ENCODE results near the gene TNIK.

Gene TNIK

DNA sequence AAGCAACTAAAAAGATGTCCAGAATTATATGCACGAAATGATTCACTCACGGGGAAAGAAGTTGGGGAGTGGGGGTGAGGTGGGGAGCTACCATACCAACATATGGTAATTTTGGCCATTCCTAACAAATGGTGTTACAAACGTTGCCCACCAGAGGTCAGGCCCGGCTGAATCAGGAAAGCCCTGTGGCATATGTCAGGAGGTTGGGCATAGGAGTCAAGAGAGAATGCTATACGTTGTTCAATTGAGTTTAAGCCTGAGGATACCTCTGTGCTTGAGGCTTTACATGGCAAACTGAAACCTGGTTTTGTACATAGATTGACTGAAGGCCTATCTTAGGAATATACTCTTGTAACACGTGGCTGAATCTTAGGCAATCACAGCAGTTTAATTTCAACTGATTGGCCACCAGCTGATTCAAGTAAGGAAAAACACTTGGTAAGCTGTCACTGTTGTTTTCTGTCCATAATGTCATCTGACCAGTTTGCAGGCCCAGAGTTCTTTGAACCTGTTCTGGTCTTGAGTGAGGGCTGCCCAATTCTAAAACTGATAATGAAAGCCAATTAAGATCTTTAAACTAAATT lies 410.3 kb downstream of the TNIK start:
- no peak overlapping the region for H3K27ac ChIP-seq
- TF ChIP-seq, protein P1, sequence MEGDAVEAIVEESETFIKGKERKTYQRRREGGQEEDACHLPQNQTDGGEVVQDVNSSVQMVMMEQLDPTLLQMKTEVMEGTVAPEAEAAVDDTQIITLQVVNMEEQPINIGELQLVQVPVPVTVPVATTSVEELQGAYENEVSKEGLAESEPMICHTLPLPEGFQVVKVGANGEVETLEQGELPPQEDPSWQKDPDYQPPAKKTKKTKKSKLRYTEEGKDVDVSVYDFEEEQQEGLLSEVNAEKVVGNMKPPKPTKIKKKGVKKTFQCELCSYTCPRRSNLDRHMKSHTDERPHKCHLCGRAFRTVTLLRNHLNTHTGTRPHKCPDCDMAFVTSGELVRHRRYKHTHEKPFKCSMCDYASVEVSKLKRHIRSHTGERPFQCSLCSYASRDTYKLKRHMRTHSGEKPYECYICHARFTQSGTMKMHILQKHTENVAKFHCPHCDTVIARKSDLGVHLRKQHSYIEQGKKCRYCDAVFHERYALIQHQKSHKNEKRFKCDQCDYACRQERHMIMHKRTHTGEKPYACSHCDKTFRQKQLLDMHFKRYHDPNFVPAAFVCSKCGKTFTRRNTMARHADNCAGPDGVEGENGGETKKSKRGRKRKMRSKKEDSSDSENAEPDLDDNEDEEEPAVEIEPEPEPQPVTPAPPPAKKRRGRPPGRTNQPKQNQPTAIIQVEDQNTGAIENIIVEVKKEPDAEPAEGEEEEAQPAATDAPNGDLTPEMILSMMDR (IDR thresholded peaks at IDR 0.05) = peak; percentile 77
- no peak for TF ChIP-seq ZFX (IDR thresholded peaks at IDR 0.05; ENCODE audit: borderline replicate concordance)

DNA sequence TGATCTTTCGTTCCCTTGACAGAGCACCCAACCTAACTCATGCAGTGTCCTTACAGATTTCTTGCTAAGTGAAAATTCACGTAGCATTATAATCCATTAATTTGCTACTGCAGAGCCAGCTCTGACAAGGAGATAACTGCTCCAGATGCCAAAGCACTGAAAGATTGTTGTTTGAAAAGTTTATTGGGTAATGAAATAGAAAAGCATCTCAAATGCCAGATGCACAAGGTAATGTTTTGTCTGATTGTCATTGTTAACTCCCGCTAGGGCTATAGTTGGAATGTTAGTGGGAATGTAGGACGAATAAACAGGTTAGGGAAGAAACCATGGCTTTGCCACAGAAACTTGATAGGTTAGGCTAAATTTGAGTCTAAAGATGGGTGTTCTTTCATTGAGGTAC lies 413.4 kb downstream of the TNIK start:
- TF ChIP-seq, protein P1 (IDR thresholded peaks at IDR 0.05) = no peak
- no peak for TF ChIP-seq ZFX (IDR thresholded peaks at IDR 0.05; ENCODE audit: borderline replicate concordance)
- no peak overlapping the region for H3K27ac ChIP-seq

DNA sequence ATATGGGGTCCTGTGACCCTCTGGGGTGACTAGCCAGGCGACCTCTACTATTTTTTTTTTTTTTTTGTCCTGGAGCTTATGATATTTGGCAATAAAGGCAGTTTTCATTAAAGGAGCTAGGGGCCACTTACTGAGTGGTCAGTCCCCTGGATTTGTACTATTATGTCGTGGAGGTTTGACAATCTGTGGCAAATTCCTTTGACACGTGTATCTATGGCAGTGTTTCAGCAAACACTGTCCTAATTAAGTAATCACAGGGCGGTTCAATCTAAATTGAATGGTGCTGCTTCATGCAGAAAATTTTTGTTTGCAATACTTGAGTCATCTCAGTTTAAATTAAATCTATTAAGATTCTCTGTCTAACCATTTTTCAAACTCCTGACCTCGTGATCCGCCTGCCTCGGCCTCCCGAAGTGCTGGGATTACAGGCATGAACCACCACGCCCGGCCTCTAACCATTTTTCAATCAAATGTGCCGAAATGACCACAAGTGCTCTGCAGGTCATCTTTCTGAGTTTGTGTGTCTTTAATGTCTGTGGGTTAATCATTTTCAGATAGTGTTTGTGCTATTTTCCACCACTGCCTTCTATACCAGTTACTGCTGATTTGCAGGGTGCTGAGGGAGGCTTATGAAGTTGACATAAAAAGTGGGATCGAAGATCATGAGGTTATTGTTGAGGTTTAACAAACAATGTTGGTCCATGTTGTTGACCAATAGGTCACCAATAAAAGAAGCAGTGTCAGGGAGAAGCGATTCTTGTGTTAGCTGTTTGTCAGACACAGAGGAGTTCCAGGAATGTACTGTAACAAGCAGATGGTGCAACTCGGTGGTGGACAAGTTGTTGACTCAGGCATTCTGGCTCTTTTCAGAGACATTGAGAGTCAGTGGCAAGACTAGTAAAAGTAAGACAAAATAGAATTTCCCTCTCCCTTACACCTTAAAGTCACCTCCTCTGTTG lies 415.1 kb downstream of the TNIK start:
- no peak for TF ChIP-seq ZFX (IDR thresholded peaks at IDR 0.05; ENCODE audit: borderline replicate concordance)
- TF ChIP-seq, protein P1 (IDR thresholded peaks at IDR 0.05) = no peak
- H3K27ac ChIP-seq = no peak overlapping the region

DNA sequence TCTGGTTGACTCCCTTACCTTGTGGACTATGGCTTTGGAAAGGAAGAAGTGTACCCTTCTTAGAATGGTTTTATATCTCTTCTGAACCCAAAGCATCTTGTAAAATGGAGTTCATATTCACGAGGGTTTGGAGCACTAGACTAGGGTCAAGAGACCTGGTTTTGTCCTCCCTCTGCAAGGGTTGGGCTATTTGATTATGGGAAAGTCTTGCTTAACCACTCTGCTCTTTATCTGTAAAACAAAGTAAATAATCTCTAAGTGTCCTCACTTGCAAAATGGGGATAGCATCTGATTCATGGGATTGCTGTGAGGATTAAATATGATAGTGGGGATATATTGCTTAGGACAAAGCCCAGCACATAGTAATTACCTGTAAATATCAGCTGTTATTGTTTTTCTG lies 415.8 kb downstream of the TNIK start:
- no peak for TF ChIP-seq ZFX (IDR thresholded peaks at IDR 0.05; ENCODE audit: borderline replicate concordance)
- TF ChIP-seq, protein P1 (IDR thresholded peaks at IDR 0.05) = no peak
- H3K27ac ChIP-seq = no peak overlapping the region

DNA sequence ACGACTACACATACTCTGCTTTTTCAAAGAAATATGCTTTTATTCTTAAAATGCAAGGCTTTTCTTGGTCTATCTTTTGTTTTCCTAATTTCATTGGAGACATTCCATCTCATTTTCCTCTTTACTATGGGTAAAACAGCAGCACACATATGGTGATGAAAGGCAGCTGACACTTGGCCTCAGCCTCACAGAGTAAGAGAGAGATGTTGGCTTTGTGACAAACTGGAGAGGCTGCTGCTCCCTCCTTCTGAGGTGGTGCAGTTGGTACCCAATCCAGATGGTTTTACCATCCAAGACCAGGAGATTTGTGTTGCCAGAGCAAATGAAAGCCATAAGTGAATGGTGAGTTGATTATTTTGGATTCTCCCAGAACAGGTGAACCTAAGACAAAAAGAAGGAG lies 420.5 kb downstream of the TNIK start:
- no peak overlapping the region for H3K27ac ChIP-seq
- TF ChIP-seq, protein P1 (IDR thresholded peaks at IDR 0.05) = no peak
- TF ChIP-seq ZFX (IDR thresholded peaks at IDR 0.05; ENCODE audit: borderline replicate concordance) = no peak

DNA sequence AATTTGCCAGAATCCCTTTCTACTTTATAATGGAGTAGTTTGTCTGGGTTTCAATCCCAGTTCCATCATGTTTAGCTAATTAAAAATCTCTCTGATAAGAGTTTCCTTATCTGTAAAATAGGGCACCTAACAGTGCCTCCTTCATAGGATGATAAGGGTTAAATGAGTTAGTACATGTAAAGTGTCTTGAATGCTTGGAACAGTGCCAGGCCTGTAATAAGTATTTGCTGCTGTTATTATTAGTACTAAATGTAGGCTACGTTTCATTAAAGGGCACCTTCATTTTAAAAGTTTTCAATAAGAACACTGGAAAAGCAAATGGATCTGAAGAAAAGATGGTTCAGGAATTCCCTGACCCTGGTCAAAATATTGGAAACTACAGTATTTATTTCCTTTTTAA lies 421.9 kb downstream of the TNIK start:
- TF ChIP-seq, protein P1 (IDR thresholded peaks at IDR 0.05) = no peak
- no peak for TF ChIP-seq ZFX (IDR thresholded peaks at IDR 0.05; ENCODE audit: borderline replicate concordance)
- H3K27ac ChIP-seq = no peak overlapping the region

DNA sequence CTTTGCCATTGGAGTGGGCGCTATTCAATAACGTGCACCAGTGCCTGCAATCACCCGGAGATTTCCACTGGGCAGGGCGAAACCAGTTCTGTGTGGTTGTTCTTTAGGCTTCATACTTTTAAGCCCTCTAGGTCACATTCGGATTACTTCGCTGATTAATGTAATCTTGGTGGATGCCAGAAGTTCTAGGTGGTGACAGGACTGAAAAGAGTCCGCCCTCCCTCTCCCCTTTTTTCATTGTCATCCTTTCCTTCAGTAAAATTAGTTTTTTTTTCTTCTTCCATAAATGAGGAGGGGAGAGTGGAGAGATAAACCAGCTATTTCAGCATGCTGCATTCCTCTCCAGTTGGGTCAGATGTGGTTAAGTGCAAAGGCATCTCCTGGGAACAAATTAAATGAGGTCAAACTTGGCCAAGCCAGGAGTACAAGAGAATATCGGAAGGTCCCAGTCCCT lies 431.4 kb downstream of the TNIK start:
- no peak for TF ChIP-seq ZFX (IDR thresholded peaks at IDR 0.05; ENCODE audit: borderline replicate concordance)
- TF ChIP-seq, protein P1 (IDR thresholded peaks at IDR 0.05) = no peak
- H3K27ac ChIP-seq = no peak overlapping the region
